ENCODE results near the gene SNCG.
A peak's percentile ranks its signal among the peaks of the same experiment; 100 is the strongest.

SNCG gene

DNA sequence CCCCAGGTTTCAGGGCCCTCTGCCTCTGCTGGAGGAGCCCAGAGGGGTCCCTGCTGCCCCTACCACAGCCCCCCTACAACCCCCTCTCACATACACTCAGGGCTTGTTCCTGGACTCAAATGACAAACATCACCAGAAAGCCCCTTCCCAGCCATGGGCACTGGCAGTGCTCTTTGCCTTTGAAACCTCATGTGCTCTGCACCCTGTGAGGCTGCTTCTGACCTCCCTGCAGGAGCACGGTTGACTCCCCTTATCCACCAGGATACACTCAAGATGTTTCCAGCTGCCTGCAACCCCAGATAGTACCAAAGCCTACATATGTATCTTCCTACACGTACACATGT lies 6.4 kb downstream of the SNCG start:
- Histone ChIP-seq H3K79me1 (replicated peaks; ENCODE audit: low read length, poor library complexity, severe bottlenecking) (no peaks in the 10 kb centered on the region), H2BK120ac (ENCODE audit: low read depth, low read length) (no peak overlapping the region), H3K4me3 (ENCODE audit: insufficient read depth in 1 of 2, low read depth in 1 of 2, low read length in 2 of 2) (no peak overlapping the region), H3K4me1 (ENCODE audit: control insufficient read depth, insufficient read depth, low read depth, low read length) (peaks cover 28% of the 10 kb centered on the region), H3K4me2 (ENCODE audit: low read length, poor library complexity, severe bottlenecking) (no peak overlapping the region), H3K14ac (ENCODE audit: low read length in 2 of 2) (no peak overlapping the region), H3K27me3 (ENCODE audit: control insufficient read depth in 1 of 2, insufficient read depth in 1 of 2, low read length in 2 of 2) (no peaks in the 10 kb centered on the region), H3K9me3 (ENCODE audit: control insufficient read depth, low read length) (no peaks in the 10 kb centered on the region), H2AK5ac (ENCODE audit: low read length, severe bottlenecking) (no peak overlapping the region), H4K91ac (ENCODE audit: low read length) (no peak overlapping the region), H3K9ac (ENCODE audit: low read length) (no peak overlapping the region), H2AFZ (ENCODE audit: low read depth, low read length) (no peak overlapping the region), H3K23ac (ENCODE audit: low read length in 2 of 2) (no peak overlapping the region), H3K4ac (ENCODE audit: low read depth in 1 of 2, low read length in 2 of 2) (no peak overlapping the region), H3K36me3 (ENCODE audit: control insufficient read depth in 1 of 2, insufficient read depth in 2 of 2, low read depth in 1 of 2, low read length in 2 of 2) (peaks cover 0 to 3% of the 10 kb centered on the region in 2 experiments), H3K27ac (ENCODE audit: low read length, poor library complexity, severe bottlenecking) (no peak overlapping the region), H4K8ac (ENCODE audit: low read length) (no peak overlapping the region), H2BK12ac (ENCODE audit: low read length in 2 of 2) (peak overlapping the region in 1 of 2 experiments; percentile 3), H2BK5ac (ENCODE audit: low read depth, low read length, poor library complexity, severe bottlenecking) (no peak overlapping the region), H3K18ac (ENCODE audit: low read depth in 1 of 2, low read length in 2 of 2) (no peak overlapping the region), H2BK15ac (ENCODE audit: low read depth, poor library complexity, severe bottlenecking) (no peak overlapping the region)
- DNase-seq, result no peak
- no CpG with 5 or more reads among the region's 2 CpGs for WGBS

DNA sequence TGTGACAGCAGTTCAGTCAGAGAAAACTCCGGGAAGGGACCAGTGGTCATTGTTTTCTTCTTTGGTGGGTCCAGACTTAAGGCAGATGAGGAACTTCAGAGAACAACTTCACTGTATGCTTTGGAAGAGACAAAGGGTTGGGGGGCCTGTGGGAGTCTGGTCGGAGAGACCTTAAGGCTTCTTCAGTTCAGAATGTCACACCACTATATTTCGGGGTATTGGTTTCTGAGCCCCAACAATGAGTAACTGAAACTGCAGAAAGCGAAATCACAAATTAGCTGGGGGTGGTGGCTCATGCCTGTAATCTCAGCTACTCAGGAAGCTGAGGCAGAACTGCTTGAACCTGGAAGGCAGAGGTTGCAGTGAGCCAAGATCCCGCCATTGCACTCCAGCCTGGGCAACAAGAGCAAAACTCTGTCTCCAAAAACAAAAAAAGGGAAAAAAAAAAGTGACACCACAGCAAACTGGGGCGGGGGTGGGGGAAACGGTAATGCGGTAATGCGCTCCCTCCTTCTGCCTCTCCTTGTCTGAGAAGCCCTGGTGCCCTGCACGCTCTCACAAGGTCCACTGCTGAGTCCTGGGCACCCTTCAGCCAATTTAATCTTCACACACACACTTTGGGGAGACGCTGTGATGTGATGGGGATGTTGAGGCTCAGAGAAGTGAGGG lies 7.7 kb downstream of the SNCG start:
- Histone ChIP-seq H3K23ac (ENCODE audit: low read length in 2 of 2) (no peak overlapping the region), H3K9ac (ENCODE audit: low read length) (peak overlapping the region; percentile 97), H2BK120ac (ENCODE audit: low read depth, low read length) (no peak overlapping the region), H3K4me2 (ENCODE audit: low read length, poor library complexity, severe bottlenecking) (no peak overlapping the region), H3K27me3 (ENCODE audit: control insufficient read depth in 1 of 2, insufficient read depth in 1 of 2, low read length in 2 of 2) (no peaks in the 10 kb centered on the region), H3K79me1 (replicated peaks; ENCODE audit: low read length, poor library complexity, severe bottlenecking) (no peaks in the 10 kb centered on the region), H3K27ac (ENCODE audit: low read length, poor library complexity, severe bottlenecking) (no peak overlapping the region), H2BK12ac (ENCODE audit: low read length in 2 of 2) (peak overlapping the region in 1 of 2 experiments; percentile 7), H2AK5ac (ENCODE audit: low read length, severe bottlenecking) (no peak overlapping the region), H3K18ac (ENCODE audit: low read depth in 1 of 2, low read length in 2 of 2) (no peak overlapping the region), H3K14ac (ENCODE audit: low read length in 2 of 2) (no peak overlapping the region), H2BK5ac (ENCODE audit: low read depth, low read length, poor library complexity, severe bottlenecking) (no peak overlapping the region), H3K36me3 (ENCODE audit: control insufficient read depth in 1 of 2, insufficient read depth in 2 of 2, low read depth in 1 of 2, low read length in 2 of 2) (peaks cover 0 to 3% of the 10 kb centered on the region in 2 experiments), H4K91ac (ENCODE audit: low read length) (peak overlapping the region; percentile 3), H2BK15ac (ENCODE audit: low read depth, poor library complexity, severe bottlenecking) (no peak overlapping the region), H3K9me3 (ENCODE audit: control insufficient read depth, low read length) (no peaks in the 10 kb centered on the region), H3K4me3 (ENCODE audit: insufficient read depth in 1 of 2, low read depth in 1 of 2, low read length in 2 of 2) (peak overlapping the region in 1 of 2 experiments; percentile 81), H3K4ac (ENCODE audit: low read depth in 1 of 2, low read length in 2 of 2) (no peak overlapping the region), H3K4me1 (ENCODE audit: control insufficient read depth, insufficient read depth, low read depth, low read length) (peaks cover 35% of the 10 kb centered on the region), H4K8ac (ENCODE audit: low read length) (peak overlapping the region; percentile 66), H2AFZ (ENCODE audit: low read depth, low read length) (no peak overlapping the region)
- no peak for DNase-seq
- WGBS, result 91% methylated on average over 5 of the region's 11 CpGs

DNA sequence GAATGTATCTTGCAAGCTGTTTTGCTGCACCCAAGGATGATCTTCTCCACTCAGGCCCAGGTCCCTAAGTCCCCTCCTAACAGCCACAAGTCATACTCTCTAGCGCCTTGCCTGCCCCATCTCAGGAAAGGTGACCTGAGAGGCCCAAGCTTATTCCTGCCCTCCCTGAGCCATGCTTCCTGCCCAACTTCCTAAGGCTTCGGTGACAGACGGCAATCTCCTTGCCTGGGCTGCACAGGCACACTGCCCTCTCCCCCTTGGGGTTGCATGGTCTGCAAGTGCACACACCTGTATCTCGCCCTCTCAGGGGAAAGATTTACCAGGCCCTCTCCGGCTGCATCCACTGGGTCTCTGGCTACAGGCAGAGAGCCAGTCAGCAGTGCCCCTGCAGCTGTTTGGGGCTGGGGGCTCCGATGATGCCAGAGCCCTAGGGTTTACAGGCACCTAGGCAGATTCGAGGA lies 9.1 kb downstream of the SNCG start:
- Histone ChIP-seq H2BK12ac (ENCODE audit: low read length in 2 of 2) (peak overlapping the region in 1 of 2 experiments; percentile 87), H4K8ac (ENCODE audit: low read length) (peak overlapping the region; percentile 53), H3K23ac (ENCODE audit: low read length in 2 of 2) (no peak overlapping the region), H3K14ac (ENCODE audit: low read length in 2 of 2) (peak overlapping the region in 1 of 2 experiments; percentile 51), H3K4ac (ENCODE audit: low read depth in 1 of 2, low read length in 2 of 2) (peak overlapping the region in 1 of 2 experiments; percentile 26), H3K9me3 (ENCODE audit: control insufficient read depth, low read length) (no peaks in the 10 kb centered on the region), H3K79me1 (replicated peaks; ENCODE audit: low read length, poor library complexity, severe bottlenecking) (no peaks in the 10 kb centered on the region), H3K27ac (ENCODE audit: low read length, poor library complexity, severe bottlenecking) (no peak overlapping the region), H3K18ac (ENCODE audit: low read depth in 1 of 2, low read length in 2 of 2) (peak overlapping the region in 1 of 2 experiments; percentile 85), H3K9ac (ENCODE audit: low read length) (peak overlapping the region; percentile 97), H2AFZ (ENCODE audit: low read depth, low read length) (no peak overlapping the region), H3K27me3 (ENCODE audit: control insufficient read depth in 1 of 2, insufficient read depth in 1 of 2, low read length in 2 of 2) (no peaks in the 10 kb centered on the region), H3K4me1 (ENCODE audit: control insufficient read depth, insufficient read depth, low read depth, low read length) (peaks cover 34% of the 10 kb centered on the region), H4K91ac (ENCODE audit: low read length) (peak overlapping the region; percentile 59), H2BK5ac (ENCODE audit: low read depth, low read length, poor library complexity, severe bottlenecking) (no peak overlapping the region), H3K4me2 (ENCODE audit: low read length, poor library complexity, severe bottlenecking) (no peak overlapping the region), H3K36me3 (ENCODE audit: control insufficient read depth in 1 of 2, insufficient read depth in 2 of 2, low read depth in 1 of 2, low read length in 2 of 2) (peaks cover 0 to 3% of the 10 kb centered on the region in 2 experiments), H2BK120ac (ENCODE audit: low read depth, low read length) (no peak overlapping the region), H2AK5ac (ENCODE audit: low read length, severe bottlenecking) (no peak overlapping the region), H3K4me3 (ENCODE audit: insufficient read depth in 1 of 2, low read depth in 1 of 2, low read length in 2 of 2) (peak overlapping the region in 1 of 2 experiments; percentile 81), H2BK15ac (ENCODE audit: low read depth, poor library complexity, severe bottlenecking) (no peak overlapping the region)
- no peak for DNase-seq
- 97% methylated on average over 7 of the region's 7 CpGs for WGBS

DNA sequence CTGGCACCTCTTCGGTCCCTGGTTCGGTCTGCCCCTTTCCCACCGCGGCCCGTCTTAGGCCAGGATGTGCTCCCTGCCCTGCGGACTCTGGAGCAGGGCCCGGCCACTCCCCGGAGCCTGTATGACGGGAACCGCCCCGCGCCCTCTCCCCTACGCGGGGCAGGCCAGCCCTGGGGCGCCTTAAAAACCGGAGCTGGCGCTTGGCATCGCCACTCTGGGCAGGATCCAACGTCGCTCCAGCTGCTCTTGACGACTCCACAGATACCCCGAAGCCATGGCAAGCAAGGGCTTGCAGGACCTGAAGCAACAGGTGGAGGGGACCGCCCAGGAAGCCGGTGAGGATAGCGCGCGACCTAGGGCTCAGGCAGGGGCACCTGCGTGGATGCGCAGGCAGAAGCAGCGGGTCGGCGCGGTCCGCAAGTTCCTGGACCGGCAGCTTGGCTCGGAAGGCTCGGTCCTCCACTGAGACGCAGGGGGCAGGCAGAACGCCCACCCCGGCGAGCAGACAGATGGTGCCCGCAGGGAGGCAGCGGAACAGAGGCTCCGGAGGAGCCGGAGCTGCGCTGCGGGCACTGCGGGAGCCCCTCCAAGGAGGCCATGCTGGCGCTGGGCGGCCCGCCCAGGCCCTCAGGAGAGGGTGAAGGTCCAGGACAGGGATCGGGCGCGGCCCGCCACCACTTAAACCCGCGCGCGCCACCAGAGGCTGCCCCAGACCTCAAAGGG lies 10.0 kb downstream of the SNCG start, which contains the start of gene ADIRF:
TSS of gene ADIRF (plus strand) at position 212 of the 723 bp plus-strand sequence. CDS start at position 275, 63 bp downstream.
- whole genome bisulfite sequencing, result 96% methylated on average over 59 of the region's 59 CpGs
- Histone ChIP-seq H2AFZ (ENCODE audit: low read depth, low read length) (no peak within 1 kb of the TSS), H3K27ac (ENCODE audit: low read length, poor library complexity, severe bottlenecking) (no peak within 1 kb of the TSS), H3K4me3 (ENCODE audit: insufficient read depth in 1 of 2, low read depth in 1 of 2, low read length in 2 of 2) (peak within 1 kb of the TSS in 1 of 2 experiments; percentile 81), H3K4me2 (ENCODE audit: low read length, poor library complexity, severe bottlenecking) (no peak within 1 kb of the TSS), H2BK120ac (ENCODE audit: low read depth, low read length) (peak within 1 kb of the TSS; percentile 55), H3K14ac (ENCODE audit: low read length in 2 of 2) (peak within 1 kb of the TSS in 1 of 2 experiments; percentile 57), H3K79me1 (replicated peaks; ENCODE audit: low read length, poor library complexity, severe bottlenecking) (no peaks in the 10 kb centered on the region), H4K91ac (ENCODE audit: low read length) (peak within 1 kb of the TSS; percentile 59), H3K4me1 (ENCODE audit: control insufficient read depth, insufficient read depth, low read depth, low read length) (peaks cover 34% of the 10 kb centered on the region), H3K23ac (ENCODE audit: low read length in 2 of 2) (peak within 1 kb of the TSS in 1 of 2 experiments; percentile 49), H3K36me3 (ENCODE audit: control insufficient read depth in 1 of 2, insufficient read depth in 2 of 2, low read depth in 1 of 2, low read length in 2 of 2) (peaks cover 0 to 3% of the 10 kb centered on the region in 2 experiments), H3K9ac (ENCODE audit: low read length) (peak within 1 kb of the TSS; percentile 97), H3K18ac (ENCODE audit: low read depth in 1 of 2, low read length in 2 of 2) (peak within 1 kb of the TSS; percentile 50 to 85), H2BK15ac (ENCODE audit: low read depth, poor library complexity, severe bottlenecking) (peak within 1 kb of the TSS; percentile 85), H4K8ac (ENCODE audit: low read length) (peak within 1 kb of the TSS; percentile 67), H2BK12ac (ENCODE audit: low read length in 2 of 2) (peak within 1 kb of the TSS; percentile 20 to 96), H3K27me3 (ENCODE audit: control insufficient read depth in 1 of 2, insufficient read depth in 1 of 2, low read length in 2 of 2) (no peaks in the 10 kb centered on the region), H2AK5ac (ENCODE audit: low read length, severe bottlenecking) (no peak within 1 kb of the TSS), H3K9me3 (ENCODE audit: control insufficient read depth, low read length) (no peaks in the 10 kb centered on the region), H3K4ac (ENCODE audit: low read depth in 1 of 2, low read length in 2 of 2) (peak within 1 kb of the TSS; percentile 57 to 74), H2BK5ac (ENCODE audit: low read depth, low read length, poor library complexity, severe bottlenecking) (no peak within 1 kb of the TSS)
- DNase-seq, result no peak

Data from mesenchymal stem cell (in vitro differentiated cells and primary cell).